HFFc6 (cell line): ENCODE measurements around the gene TCP1. TPM values are rescaled to one million over a fixed set of nuclear protein-coding genes. Genes with fewer than 3 reads are reported as not detected.

ENCODE experiments used
- DNase-seq: peaks from one replicate; pipeline ENCODE4 v3.0.0-alpha.2; 2018
- H3K27ac Mint-ChIP-seq: 2 replicates; pipeline ENCODE4 v1.8.0; 2020; ENCODE audit warnings: mild to moderate bottlenecking, mixed read lengths
- H3K27me3 Mint-ChIP-seq: 2 replicates; pipeline ENCODE4 v1.8.0; 2021; ENCODE audit warnings: mild to moderate bottlenecking, moderate library complexity, mixed read lengths; ENCODE audit not compliant: insufficient read depth
- H3K36me3 Mint-ChIP-seq: 2 replicates; pipeline ENCODE4 v1.8.0; 2021; ENCODE audit warnings: low read depth, mixed read lengths
- H3K4me1 Mint-ChIP-seq: 2 replicates; pipeline ENCODE4 v1.8.0; 2020; ENCODE audit warnings: low read depth, mixed read lengths
- H3K4me3 Mint-ChIP-seq: 2 replicates; pipeline ENCODE4 v1.8.0; 2020; ENCODE audit warnings: mild to moderate bottlenecking, moderate library complexity, mixed read lengths
- H3K9me3 Mint-ChIP-seq: 2 replicates; pipeline ENCODE4 v1.8.0; 2020; ENCODE audit warnings: mild to moderate bottlenecking, mixed read lengths
- CTCF ChIP-seq: fragments of 200-600 bp; sonication (generic); IDR thresholded peaks from 2 replicates; pipeline ENCODE4 v1.5.0; 2021; ENCODE audit warnings: antibody characterized with exemption, mild to moderate bottlenecking
- total RNA-seq, 6 experiments: library from RNA; stranded (reverse); fragmentation: NEBNext Ultra II Directional; extraction: Animal tissue kit (Norgen Biotek cat#: 25700); gene quantifications; 2 replicates in 1 of 6; 3 replicates in 5 of 6; pipeline ENCODE4 v1.2.3, GENCODE V29; 2021

Gene TCP1
- total RNA-seq, 6 experiments from 2014 or later = 212 to 270 (median 225) TPM

GRCh38 chr6:159813781-159814180, 24.4 kb upstream of the TCP1 start:
- Mint-ChIP-seq H3K27me3 (peaks cover 1% of the 10 kb centered on the region), H3K4me1 (no peaks in the 10 kb centered on the region), H3K27ac (no peak overlapping the region), H3K4me3 (no peak overlapping the region), H3K9me3 (no peaks in the 10 kb centered on the region), H3K36me3 (no peaks in the 10 kb centered on the region)
- no peak for DNase-seq
- no peak for TF ChIP-seq CTCF

DNA sequence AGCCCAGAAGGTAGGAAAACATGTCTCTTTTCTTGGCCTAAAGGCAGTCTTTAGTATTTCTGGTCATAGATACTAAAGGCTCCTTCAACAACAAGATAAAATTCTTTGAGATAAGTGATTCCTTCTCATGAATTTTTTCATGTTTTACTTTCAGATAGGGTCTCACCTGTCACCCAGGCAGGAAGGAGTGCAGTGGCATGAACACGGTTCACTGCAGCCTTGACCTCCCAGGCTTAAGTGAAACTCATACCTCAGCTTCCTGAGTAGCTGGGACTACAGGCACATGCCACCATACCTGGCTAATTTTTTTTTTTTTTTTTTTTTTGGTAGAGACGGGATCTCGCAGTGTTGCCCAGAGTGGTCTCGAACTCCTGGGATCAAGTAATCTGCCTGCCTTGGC, 19.7 kb upstream of the TCP1 start:
- H3K9me3 Mint-ChIP-seq = no peaks in the 10 kb centered on the region
- H3K4me1 Mint-ChIP-seq = no peaks in the 10 kb centered on the region
- no peak for DNase-seq
- peaks cover 1% of the 10 kb centered on the region for H3K27me3 Mint-ChIP-seq
- no peaks in the 10 kb centered on the region for H3K36me3 Mint-ChIP-seq
- H3K27ac Mint-ChIP-seq = no peak overlapping the region
- TF ChIP-seq CTCF = no peak
- H3K4me3 Mint-ChIP-seq = no peak overlapping the region

DNA sequence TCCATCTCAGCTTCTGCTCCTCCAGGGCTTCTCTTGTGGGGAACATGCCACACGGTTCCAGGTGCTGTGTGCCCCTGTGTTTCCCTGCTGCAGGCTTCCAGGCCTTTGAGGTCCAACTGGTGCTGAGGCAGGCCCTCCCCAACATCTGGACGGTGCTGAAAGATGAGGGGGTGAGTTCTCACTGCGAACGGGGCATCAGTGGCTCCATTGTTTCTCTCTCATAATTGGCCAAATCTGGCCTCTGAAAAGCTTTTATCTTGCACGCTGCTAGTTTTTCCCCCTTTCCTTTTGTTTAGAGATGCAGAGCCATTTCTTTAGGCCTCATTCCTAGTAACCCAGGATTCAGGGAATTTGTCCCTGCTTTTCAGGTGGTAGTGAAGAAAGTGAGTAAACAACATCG, 19.2 kb upstream of the TCP1 start:
- Mint-ChIP-seq H3K4me3 (no peak overlapping the region), H3K27me3 (no peaks in the 10 kb centered on the region; the same call in 1 of the 2 replicates), H3K36me3 (no peaks in the 10 kb centered on the region), H3K4me1 (no peaks in the 10 kb centered on the region), H3K27ac (no peak overlapping the region), H3K9me3 (no peaks in the 10 kb centered on the region)
- no peak for DNase-seq
- no peak for TF ChIP-seq CTCF

DNA sequence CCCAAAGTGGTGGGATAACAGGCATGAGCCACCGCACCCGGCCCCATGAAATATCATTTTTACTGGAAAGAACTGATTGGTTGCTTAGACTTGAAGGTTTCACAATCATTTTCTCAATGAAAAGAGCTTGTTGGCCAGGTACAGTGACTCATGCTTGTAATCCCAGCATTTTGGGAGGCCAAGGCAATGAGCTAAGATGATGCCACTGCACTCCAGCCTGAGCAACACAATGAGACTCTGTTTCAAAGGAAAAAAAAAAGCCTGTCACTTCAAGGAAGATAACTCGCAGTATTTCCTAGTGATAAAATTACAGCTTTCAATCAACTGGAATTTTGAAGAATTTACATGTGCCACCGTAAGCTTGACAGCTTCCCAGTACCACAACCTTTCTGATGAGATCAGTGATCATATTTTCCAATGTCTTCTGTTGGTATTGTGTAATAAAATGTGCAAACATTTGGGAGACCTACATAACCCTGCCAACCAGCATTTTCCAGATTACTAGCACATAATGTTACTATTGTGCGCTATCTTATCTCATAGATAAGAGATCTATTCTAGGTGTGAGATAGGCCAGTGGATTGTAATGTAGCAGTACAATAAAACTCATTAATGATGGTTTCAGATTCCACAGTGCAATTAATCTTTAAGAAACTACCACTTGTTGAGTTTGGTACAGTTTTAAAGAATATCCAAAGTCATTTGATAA, 17.9 kb upstream of the TCP1 start:
- Mint-ChIP-seq H3K4me3 (no peak overlapping the region), H3K4me1 (no peaks in the 10 kb centered on the region), H3K27me3 (no peaks in the 10 kb centered on the region), H3K36me3 (no peaks in the 10 kb centered on the region), H3K27ac (no peak overlapping the region), H3K9me3 (no peaks in the 10 kb centered on the region)
- no peak for DNase-seq
- TF ChIP-seq CTCF = no peak

DNA sequence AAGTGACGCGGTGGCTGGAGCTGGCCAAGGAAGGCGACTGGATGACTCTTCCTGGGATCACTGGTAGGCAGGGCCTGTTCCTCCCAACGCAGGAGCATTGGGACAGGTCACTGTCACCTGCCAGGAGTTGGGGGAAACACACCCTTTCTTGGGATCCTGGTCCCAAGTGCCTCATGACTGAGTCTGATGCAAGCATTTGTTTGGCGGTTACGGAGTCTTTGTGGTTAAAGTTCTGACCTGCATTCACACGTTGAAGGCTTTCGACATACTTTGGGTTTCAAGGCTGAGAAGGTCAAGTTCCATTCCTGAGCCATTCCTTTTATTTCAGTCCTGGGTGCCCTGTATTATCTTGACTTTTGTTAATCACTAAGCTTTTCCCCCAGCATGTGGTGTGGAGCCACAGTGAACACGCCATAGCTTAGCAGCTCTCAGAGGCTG, 16.6 kb upstream of the TCP1 start:
- Mint-ChIP-seq H3K4me3 (no peak overlapping the region), H3K4me1 (no peaks in the 10 kb centered on the region), H3K27ac (no peak overlapping the region)

More for the DNA sequence above, 16.6 kb upstream of the TCP1 start:
- Mint-ChIP-seq H3K27me3 (no peaks in the 10 kb centered on the region), H3K36me3 (no peaks in the 10 kb centered on the region), H3K9me3 (no peaks in the 10 kb centered on the region)
- no peak for TF ChIP-seq CTCF
- no peak for DNase-seq
